GM21786 (cell line): Measurements from ENCODE around the gene NDUFB5.

Source experiments
- ATAC-seq: cut with Tn5 transposase; IDR thresholded peaks from one replicate; pipeline ENCODE4 v1.9.1; 2021; ENCODE audit not compliant: unreplicated experiment

Gene NDUFB5

DNA sequence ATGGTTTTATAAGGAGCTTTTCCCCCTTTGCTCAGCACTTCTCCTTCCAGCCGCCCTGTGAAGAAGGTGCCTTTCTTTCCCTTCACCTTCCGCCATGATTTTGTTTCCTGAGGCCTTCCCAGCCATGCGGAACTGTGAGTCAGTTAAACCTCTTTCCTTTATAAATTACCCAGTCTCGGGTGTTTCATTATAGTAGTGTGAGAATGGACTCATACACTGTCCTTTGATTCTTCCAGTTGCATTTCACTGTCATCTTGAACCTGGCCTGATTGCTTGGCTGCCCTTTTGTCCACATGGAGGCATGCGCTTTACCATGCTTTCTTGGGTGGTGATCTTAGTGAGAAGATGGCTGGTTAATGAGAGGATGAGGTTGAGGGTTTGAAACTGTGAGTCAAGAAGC is 71.5 kb downstream of the NDUFB5 start:
- no peak for ATAC-seq
